ENCODE measurements around the gene COMMD7.
"Not testable (repeated sequence)": the region's sequence is repeated elsewhere in the genome, so short reads cannot be mapped to it uniquely, and the experiment has no call there.

COMMD7 gene

DNA sequence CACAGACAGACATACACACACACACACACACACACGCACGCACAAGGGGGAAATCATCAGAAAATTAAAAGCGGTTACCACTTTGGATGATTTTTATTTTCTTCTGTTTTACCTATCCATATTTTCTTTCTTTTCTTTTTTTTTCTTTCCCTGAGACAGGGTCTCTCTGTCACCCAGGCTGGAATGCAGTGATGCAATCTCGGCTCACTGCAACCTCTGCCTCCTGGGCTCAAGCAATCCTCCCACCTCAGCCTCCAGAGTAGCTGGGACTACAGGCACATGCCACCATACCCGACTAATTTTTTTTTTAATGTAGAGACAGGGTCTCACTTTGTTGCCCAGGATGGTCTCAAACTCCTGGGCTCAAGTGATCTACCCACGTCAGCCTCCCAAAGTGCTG lies 14.8 kb downstream of the COMMD7 start:
- DNase-seq (ENCODE audit: low read depth): not testable (repeated sequence)

DNA sequence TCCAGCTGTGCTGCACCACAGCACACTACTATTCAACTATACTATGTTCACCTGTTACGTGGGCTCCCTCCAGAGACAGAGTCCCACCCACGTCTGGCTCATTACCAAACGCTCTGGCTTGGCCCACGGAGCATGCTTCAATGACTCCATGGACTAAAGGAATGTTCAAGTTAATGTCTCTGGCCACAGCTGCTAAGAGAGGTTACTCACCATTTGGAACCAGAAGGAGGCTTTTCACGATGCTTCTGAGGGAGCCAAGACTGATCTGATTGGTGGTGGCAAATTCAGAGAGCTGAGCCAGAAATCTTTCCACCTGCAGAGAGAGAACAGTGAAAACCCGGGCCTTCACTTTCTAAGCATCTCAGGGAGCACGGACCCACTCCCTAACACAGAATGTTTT lies 15.6 kb downstream of the COMMD7 start:
- no peak for DNase-seq (ENCODE audit: low read depth)

DNA sequence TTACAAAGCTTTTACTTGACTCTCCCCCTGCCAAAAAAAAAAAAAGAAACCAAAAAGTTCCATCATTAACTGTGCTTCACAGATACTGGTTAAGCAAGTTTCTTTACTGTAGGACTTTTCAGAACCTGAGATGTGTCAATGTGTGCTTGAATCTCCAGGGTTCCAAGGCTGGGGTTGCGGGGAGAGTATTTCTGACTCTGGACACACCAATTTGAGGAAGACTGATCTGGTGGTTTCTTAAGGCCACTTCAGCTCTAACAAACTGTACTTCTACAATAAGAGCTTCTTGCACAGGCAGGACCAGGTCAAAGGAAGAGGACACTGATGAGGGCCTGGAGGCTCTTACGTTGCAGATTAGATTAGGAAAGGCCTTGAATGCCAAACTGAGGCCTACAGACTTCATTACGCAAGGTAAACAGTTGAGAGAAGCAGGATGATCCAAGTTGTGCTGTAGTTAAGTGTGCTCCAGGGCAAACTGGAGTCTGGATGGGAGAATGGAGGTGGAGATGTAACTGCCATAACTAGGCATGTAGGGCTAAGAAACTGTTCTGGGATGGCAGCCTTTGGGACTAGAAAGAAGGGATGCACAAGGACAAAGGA lies 24.4 kb downstream of the COMMD7 start:
- no peak for DNase-seq (ENCODE audit: low read depth)

DNA sequence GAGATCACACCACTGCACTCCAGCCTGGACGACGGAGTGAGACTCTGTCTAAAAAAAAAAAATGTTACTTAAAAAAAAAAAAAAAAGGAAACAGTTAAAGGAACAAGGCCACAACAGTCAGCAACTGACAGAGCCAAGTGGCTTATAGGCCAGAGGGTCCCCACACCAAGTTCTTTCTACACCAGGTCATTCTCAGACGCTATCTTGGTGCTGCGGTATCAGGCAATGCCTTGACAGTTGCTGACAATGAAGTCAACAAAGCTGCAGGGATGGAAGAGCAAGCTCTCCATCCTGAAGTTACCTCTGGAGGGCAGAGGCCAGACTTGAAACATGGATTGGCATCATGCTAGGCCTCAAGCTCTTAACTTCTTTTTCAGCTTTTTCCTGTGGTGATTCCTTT lies 31.9 kb downstream of the COMMD7 start:
- no peak for DNase-seq (ENCODE audit: low read depth)

DNA sequence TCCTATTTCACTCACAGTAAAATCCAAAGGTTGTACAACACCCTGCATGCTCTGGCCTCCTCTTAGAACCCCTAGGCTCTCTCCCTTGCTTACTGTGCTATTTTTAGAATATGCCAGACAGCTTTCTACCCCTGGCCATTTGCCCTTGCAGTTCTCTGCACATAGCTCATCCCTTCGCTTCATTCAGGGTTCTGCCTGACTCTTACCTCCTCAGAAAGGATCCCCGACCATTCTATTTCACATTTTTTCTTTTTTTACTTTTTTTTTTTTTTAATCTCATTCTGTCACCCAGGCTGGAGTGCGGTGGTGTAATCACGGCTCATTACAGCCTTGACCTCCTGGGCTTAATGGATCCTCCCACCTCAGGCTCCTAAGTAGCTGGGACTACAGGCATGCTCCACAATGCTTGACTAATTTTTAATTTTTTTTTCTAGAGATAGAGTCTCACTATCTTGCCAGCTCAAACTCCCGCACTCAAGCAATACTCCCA lies 33.6 kb downstream of the COMMD7 start:
- no peak for DNase-seq (ENCODE audit: low read depth)

DNA sequence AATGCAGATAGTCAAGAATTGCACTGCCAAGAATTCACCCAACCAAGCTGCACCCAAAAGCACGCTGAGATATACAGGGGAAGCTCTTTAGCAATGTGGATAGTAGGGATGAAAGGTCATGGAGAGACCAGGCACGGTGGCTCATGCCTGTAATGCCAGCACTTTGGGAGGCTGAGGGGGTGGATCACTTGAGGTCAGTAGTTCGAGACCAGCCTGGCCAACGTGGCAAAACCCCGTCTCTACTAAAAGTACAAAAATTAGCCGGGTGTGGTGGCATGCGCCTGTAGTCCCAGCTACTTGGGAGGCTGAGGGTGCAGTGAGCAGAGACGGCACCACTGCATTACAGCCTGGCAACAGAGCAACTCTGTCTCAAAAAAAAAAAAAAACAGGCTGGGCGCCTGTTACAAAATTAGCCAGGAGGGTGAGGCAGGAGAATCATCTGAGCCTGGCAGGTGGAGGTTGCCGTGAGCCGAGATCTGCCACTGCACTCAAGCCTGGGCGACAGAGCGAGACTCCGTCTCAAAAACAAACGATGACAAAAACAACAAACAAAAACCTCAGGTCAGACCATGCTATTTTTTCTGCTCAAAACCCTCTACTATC lies 34.1 kb downstream of the COMMD7 start:
- DNase-seq (ENCODE audit: low read depth): not testable (repeated sequence)

DNA sequence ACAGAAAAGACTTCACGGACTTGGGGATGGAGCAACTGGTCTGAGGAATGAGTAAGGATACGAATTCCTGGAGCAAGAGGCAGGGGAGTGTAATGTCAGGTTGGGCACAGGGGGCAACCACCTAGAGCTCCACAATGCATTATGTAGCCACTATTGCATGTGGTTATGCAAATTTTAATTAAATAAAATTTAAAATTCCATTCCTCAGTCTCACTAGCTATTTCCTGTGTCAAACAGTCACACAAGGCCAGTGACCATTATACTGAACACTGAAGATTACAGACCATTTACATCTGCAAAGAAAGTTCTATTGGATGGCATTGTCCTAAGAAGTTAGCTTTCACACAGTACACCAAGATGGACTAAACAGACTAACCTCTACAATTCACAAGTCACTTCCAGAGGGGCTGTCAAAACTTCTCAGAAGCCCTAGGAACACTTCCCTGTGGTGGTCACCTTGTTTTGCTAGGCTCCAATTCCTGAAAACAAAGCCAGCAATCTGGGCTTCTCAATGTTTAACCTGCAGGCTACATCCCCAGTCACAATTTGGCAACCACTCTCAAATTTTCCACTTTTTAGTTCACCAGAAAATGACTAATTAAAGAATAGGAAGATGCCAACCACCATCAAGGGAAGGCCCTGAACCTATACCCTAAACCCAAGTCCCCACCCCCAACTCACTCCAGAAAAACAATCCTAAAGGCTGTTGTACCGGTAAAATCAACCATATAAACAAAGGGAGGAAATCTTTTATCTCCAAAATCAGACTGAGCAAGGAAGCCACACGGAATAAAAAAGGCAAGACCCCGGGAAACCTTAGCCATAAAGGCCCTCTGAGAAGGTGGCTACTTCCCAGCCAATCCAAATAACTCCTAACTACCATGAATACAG lies 35.3 kb downstream of the COMMD7 start:
- DNase-seq (ENCODE audit: low read depth): no peak

DNA sequence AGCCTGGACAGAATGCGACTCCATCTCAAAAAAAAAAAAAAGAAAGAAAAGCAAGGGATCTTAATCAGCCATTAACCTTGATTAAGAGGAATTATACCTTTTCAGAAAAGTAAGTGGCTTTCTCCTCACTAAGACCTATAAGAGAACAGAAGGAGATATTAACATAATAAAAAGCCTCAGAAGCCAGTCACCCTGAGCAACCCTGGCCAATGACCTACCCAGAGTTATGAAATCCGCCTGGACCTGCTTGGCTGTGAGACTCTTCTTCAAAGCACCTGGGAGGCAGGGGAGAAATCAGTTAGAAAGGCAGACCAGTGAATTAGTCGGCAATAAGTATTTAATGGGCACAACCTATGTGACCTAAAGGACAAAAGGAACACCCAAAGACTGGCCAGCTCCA lies 36.8 kb downstream of the COMMD7 start:
- no peak for DNase-seq (ENCODE audit: low read depth)

DNA sequence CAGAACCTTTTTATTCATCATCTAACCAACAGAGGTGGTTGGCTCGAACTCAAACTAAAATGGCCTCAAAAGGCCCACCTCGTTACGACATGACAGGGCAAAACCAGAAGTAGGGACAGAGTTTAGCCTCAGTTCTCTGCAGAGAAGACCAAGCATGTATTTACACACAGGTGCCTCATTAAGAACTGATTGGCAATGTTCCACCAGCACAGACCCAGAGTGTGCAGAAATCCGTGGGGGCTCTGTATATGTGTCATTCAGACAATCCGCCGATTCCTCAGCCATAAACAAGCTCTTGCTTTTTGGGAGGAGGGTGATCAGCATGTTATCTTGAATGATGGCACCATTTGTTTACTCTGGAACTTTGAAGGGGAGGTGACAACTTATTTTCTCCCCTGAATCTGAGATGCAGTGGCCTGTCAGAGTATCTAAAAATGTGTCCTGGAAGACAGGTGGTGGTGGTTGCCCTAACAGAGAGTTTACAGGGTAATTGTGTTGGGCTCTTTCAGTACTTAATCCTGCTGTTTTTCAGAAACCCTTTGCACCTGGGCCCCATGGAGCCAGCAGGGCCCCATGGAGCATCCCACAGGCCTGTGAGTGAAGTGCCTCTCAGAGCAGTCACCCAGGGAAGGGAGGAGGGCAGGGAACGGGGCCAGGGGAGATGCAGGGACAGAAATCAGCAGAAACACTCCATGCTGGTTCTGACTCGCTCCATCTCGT lies 40.4 kb downstream of the COMMD7 start:
- no peak for DNase-seq (ENCODE audit: low read depth)

DNA sequence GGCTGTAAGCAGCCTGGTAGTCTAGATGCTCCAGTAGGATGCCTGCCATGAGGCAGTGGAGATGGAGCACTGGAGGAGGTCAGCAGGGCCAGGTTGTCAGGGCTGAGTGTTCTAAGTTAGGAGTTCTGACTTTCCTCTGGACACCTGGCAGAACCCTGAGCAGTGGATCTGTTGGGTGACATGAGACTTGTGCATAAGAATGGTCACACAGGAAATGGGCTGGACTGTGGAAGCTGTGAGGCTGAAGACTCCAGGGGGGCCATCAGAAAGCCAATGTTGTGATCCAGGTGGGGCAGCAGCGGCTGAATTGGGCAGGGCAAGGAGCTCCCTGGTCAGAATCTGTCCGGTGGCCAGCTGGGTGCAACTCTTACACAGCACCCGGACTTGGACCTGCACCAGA lies 45.7 kb downstream of the COMMD7 start:
- no peak for DNase-seq (ENCODE audit: low read depth)

DNA sequence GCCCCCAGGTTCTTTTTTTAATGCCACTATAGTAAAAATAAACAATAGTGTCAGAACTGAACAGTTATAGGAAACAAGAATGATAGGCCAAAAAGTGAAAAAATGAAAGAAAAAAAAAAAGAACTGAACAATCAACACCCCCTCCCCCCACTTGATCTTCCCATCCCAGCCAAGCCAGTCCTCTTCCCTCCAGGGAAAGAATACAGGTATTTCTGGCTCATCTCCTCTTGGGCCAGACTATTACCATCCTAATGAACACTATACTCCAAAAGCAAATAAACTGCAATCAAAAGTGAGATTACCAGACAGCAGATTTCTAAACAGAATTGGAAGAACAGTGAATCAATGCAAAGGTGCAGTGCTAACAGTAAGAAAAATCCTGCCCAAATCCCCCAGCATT lies 48.2 kb downstream of the COMMD7 start:
- DNase-seq (ENCODE audit: low read depth): no peak

DNA sequence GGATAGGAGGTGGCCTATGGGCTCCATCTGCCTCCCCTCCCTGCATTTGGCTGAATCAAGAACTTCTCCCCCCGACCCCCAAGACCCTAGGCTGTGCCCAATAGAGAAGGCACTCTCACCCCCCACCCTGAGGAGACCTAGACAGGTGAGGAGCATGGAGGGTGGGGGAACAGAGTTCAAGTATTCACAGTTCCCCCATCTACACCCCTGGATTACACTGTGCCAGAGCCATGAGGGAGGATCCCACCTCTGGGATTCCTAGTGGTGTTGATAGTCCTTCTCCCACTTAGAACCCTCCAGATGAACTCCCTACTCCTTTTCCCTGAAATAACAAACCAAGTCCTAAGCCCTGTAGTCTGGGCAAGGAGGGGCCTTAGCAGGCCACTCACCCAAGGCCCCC lies 54.3 kb downstream of the COMMD7 start:
- DNase-seq (ENCODE audit: low read depth): not testable (repeated sequence)

DNA sequence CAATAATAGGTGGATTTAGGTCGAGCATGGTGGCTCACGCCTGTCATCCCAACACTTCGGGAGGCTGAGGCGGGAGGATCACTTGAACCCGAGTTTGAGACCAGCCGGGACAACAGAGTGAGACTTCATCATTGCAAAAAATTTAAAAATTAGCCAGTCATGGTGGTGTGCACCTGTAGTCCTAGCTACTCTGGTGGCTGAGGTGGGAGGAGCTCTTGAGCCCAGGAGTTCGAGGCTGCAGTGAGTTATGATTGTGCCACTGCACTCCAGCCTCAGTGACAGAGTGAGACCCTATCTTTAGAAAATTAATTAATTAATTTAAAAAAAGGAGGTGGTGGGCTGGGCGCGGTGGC lies 56.1 kb downstream of the COMMD7 start:
- no peak for DNase-seq (ENCODE audit: low read depth)

DNA sequence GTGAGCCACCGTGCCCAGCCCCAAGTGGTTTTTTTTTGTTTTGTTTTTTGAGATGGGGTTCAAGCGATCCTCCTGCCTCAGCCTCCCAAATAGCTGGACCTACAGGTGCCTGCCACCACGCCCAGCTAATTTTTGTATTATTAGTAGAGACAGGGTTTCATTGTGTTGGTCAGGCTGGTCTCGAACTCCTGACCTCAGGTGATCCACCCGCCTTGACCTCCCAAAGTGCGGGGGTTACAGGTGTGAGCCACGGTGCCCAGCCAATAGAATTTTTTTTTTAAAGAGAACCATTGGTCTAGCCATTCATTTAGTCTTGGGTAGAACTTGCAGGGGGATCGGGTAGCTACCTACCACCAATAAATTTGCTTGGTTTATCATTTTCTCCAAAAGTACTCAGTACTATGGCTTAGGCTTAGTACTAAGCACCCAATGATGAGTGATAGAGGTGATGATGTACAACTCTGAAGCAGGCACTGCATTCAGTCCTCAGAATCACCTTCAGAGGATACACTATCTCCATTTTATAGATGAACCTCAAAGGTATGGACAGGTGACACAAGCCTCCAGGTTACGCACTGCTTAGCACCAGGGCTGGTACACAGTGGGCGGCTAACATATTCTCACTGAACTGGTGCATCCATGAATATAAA lies 56.6 kb downstream of the COMMD7 start:
- DNase-seq (ENCODE audit: low read depth): no peak

DNA sequence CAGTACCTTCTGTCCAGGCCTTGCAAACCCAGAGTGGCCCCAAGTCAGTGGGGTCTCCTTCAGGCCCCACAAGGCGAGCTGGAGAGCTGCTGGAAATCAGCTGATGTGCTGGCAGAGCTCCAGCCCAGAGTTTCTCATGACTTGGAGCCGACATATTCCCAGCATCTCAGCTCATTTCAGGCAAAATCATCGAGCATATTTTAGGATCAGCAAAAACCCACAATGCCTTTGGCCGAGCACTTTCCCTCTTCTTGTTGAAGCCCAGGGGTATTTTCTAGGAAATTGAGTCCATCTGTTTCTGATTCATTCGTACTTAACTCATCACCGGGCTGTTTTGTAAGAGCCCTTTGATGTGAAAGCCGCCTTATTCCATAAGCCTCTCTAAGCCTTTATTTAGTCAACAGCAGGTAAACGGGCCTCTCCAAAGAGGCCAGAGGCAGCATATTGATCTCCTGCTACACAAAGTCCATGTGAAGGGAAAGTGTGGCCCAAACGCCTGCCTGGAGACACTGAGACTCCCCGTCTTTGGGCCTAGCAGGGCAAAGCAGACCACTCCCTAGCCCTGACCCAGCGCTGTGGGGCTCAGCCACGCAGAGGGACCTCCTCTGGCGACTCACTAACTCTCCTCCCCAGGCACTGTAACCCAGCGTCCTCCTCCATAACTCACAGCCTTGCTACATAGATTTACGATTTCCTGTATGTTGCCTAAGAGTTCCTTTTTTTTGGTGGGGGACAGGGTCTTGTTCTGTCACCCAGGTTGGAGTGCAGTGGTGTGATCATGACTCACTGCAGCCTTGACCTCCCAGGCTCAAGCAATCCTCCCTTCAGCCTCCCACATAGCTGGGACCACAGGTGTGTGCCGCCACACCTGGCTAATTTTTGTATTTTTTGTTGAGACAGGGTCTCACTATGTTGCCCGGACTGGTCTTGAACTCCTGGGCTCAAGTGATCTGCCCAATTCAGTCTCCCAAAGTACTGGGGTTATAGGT lies 57.4 kb downstream of the COMMD7 start:
- no peak for DNase-seq (ENCODE audit: low read depth)

DNA sequence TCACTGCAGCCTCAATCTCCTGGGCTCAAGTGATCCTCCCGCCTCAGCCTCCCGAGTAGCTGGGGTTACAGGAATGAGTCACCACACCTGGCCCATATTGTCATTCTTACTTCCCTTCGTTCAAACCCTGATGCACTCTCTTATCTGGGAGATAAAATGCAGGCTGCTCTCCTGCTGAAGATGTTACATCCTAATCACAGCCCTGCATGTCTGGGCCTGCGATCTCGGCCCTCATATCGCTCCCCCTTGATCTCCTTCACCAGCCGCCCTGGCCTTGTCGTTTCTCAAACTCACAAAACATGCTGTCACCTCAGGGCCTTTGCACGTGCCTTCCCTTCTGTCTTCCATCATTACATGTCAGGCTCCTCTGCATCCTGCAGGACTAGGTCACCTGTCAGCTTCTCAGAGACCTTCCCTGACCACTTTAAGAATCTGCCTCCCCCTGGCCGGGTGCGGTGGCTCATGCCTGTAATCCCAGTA lies 60.7 kb downstream of the COMMD7 start:
- DNase-seq (ENCODE audit: low read depth): no peak

DNA sequence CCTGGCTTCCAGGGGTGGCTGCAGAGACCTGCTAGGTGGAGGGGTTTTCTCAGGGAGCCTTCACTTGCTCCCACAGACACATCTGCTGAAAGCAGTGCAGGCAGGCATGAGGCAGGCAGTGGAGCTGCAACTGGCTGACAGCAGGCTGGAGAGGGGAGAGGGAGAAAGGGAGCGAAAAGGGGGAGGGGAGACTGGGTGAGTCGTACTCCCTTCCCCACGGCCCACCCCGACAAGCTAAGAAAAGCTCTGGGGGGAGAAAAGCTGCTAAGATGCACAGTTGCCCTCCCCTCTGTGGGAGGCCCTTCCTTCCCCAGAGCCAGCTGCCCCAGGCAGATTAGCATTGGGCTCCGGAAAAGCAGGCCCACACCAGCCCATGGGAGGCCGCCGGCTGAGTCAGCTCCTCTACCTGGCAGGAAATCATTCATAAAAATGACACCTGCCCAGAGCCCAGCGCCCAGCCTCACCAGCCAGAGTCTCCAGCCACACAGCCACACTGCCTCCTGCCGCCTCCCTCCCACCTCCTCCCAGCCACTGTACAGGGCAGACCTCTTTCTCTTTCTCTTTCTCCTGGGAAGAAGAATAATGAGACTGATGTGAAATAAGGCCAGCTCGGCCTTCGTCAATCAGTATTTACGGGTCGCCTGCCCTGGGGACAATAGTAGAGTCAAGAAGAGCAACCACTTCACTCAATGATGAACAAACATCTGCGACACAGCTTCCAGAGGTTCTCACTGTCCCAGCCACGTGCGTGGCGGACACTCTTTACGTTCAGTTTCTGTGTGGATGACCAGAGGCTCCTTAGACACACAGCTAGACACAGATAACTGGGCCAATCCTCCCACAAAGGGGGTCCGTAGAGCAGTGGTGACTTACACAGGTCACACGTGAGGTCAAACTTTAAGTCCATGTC lies 61.8 kb downstream of the COMMD7 start:
- no peak for DNase-seq (ENCODE audit: low read depth)

DNA sequence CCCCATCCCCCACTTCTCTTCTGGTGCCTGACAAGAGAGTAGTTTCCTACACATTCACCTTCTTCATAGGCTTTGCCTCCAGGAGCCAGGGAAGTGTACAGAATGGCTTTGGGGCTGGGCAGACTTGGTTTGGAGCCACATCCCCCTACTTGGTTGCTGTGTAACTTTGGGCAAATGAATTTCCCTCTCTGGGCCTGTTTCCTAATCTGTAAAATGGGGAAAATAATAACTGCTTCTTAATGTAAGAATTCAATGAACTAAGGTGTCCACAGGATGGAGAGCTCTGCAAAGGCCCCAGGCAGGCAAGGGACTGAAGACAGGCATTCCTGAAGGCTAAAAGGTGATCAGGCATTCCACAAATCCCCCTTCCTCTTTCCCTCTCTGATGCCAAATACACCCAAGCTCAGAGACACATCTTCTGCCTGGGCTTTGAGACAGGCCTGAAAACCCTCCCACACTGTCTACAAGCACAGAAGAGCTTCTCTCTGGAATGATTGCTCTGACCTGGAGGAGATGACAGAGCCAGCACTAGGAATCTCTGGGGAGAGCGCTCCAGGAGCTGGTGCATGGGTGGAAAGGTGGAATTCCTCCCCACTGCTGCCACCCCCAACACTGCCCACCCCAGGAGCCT lies 62.6 kb downstream of the COMMD7 start:
- DNase-seq (ENCODE audit: low read depth): no peak

DNA sequence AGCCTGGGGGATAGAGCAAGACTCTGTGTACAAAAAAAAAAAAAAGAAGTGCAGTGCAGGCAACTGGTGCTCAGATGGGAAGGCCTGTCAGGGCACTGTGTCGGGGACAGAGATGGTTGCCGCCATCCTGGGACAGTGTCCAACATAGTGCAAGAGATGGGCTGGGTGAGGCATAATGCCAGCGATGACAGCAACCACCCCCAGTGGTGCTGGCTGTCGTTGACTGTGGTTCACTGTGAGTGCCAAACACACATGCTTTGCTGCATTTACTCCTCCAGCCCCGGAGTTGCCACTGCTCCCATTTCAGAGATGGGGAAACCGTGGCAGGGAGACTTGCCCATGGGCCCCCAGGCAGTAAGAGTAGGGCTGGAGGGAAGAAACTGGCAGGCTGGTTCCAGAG lies 64.3 kb downstream of the COMMD7 start:
- no peak for DNase-seq (ENCODE audit: low read depth)

Data from stimulated activated CD4-positive, alpha-beta T cell treated with anti-CD3 and anti-CD28 coated beads, Interleukin-2, amount 100 ng/mL, for 4 hours (primary cell).